GM19328 (cell line): Measurements from ENCODE around the gene GNB1.
"Not testable (repeated sequence)": the region's sequence is repeated elsewhere in the genome, so short reads cannot be mapped to it uniquely, and the experiment has no call there.

Experiments
- ATAC-seq: cut with Tn5 transposase; IDR thresholded peaks from one replicate; pipeline ENCODE4 v1.9.1; 2021; ENCODE audit warnings: mild to moderate bottlenecking, moderate library complexity; ENCODE audit not compliant: unreplicated experiment

Gene GNB1

DNA sequence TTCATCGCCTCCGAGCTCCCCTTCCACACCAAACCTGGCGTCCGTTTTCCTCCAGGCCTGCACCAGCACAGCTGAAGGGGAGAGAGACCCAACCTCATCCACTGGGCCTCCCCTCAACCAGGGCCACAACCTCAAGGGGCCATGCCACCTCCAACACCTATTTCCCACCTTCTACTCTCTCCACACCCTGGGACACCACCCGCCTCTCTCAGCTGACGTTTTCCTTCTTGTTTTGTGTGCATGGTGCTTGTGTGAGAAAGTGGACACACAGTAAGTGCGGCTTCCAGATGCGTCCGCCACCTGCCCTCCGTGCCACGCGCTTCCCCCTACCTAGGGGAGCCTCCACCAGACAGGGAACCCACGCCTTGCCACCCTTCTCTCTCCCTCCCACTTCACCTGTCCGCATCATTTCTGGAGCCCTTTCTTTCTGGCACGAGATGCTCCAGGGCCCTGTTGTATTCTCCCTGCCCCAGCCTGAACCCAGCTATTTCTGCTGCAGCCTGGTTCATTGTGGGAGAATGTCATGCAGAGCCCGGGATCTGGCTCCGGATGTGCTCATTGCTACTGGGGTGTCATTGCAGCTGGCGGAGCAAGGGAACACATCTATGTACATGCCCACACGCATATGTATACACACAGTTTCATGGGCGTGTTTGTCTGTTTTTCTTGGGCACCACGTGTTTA lies 1.3 kb upstream of the GNB1 start:
- ATAC-seq, result no peak

DNA sequence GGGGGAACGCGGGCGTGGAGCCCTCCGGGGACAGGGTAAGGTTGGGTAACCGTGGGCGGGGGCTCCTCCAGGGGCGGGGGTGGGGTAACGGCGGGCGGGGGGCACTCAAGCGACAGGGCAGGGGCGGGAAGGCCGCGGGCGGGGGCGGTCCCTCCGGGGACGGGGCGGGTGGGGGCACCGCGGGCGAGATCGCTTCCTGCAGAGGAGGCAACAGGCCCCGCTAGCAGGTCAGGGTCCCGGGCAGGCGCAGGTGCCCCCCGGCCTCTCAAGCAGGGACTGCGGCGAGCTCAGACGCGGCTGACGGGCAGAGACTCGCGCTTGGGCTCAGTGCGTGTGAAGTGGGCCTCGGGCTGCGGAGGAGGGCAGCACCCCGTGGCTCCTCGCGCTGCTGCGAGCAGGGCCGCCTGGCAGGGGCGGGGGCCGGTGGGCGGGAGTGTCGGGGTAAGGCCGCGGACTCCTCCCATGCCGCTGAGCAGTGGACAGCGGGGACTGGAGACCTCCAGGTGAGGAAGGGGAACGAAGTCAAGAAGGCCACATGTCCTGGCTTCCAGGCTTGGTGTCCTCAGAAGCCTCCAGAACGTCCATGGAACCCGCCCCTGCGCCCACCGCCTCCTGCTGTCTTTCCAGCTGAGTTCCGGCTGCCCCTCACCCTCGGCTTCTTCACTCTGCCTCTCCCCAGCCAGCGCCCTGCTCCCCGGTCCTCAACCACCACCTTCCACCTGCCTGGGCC lies 627 bp upstream of the GNB1 start:
- no peak for ATAC-seq

DNA sequence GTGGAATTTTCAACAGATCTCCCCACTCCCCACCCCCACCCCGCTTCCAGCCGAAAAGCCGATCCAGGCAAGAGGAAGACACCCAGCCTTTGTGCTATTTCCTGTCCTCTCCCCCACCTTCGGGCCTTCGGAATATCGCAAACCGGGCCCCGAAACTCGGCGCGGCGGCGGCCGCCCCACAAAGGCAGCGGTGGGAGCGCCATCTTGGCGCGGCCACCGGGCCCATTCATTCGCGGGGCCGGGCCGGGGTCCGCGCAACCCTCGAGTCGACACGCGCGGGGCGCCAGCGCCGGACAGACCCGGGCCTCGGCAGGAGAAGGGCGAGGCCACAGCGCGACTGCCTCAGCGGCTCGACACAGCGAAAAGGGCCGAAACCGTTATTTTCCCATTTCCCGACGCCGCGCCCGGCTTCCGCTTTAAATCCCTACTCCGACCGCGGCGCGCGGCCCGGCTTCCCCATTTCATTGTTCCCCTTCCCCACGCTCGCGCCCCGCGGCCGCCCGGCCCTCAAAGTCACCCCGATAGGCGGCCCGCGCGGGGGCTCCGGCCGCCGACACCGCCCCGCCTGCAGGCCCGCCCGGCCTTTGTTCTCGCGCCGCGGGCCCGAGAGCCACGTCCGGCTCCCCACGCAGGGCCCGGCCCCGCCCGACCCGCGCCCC lies 911 bp downstream of the GNB1 start:
- ATAC-seq, result peak; percentile 24

GRCh38 chr1:1889090-1889750 lies 1.7 kb downstream of the GNB1 start:
- no peak for ATAC-seq

GRCh38 chr1:1883890-1884289 lies 7.0 kb downstream of the GNB1 start:
- ATAC-seq, result not testable (repeated sequence)

DNA sequence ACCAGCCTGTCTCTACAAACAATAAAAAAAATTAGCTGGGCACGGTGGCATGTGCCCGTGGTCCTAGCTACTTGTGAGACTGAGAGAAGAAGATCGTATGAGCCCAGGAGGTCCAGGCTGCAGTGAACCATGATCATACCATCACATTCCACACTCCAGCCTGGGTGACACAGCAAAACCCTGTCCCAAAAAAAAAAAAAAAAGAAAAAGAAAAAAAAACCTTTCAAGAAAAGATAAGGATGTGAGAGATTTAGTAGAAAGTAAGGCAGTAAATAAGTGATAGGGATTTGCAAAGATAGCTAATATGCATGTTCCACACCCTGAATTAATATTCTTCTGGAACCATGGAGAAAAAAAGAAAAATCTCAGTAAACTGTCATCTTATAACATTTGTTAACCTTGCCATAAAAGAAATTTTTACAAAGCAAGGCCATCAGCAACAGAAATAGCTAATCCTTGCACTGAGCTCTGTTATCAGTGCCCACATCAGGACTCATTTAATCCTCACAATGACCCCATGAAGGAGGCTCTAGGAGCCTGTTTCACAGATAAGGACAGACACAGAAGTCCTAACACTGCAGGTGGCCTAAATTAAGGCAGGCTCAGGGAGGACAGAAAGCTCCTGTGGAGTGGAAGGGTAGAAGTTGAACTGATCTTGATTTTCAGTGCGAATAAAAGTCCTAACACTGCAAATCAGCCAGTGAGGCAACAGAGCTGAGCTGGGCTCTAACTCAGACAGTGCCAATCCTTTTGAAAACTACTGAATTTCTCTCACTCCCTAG lies 7.6 kb downstream of the GNB1 start:
- ATAC-seq, result no peak

DNA sequence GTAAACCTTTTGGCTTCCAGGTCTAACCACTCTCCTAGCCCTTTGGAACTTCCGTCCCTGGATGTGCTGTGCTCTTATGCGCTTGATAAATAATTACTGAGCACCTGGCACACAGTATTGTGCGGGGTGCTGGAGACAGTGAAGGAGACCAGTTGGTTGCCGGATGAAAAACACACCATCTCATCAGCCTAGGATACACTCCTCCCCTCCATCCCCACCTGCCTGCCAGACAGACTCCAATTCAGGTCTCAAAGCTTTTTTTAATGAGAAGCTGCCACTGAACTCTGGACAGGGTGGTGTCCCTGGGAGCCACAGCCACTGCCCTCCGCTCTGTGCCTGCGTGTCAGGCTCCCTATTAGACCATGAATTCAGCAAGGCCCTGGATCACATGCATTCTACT lies 9.2 kb downstream of the GNB1 start:
- no peak for ATAC-seq

DNA sequence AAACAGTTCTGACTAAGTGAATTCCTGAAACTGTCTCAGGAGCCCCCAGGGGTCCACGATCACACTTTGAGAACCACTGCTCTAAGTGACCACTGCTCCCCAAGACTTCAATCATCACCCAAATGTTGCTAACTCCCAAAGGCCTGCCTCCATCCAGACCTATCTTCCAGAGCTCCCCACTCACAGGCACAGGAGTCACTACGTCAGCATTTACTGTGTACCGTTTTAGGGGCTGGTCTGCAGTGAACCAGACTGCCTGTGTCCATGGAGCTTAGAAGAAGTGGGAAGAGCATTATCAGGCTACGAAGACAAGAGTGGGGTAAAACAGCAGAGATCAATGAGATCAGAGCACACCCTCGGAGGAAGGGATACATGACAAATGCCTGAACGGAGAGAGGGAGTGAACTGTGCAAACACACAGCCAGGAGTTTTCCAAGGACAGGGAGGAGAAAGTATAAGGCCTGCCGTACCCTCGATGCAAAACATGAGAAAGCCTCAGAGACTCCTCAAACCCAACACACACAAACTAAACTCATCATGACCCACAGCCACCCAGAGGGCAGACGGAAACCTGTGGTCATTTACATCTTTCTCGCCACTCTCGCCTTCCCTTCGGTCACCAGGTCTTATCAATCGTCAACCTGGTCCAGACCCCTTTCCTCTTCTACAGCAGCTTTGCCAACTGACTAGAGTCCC lies 10.1 kb downstream of the GNB1 start:
- no peak for ATAC-seq

DNA sequence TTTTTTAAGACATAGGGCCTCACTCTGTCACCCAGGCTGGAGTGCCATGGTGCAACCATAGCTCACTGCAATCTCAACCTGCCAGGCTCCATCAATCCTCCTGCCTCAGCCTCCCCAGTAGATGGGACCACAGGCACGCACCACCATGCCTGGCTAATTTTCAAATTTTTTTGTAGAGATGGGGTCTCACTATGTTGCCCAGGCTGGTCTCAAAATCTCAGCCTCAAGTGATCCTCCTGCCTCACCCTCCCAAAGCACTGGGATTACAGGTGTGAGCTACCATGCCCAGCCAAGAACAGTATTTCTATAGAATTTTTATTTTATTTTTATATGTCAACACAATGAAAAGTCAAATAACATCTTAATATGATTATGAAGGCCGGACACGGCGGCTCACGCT lies 10.9 kb downstream of the GNB1 start:
- no peak for ATAC-seq

GRCh38 chr1:1877865-1878436 lies 12.9 kb downstream of the GNB1 start:
- ATAC-seq, result no peak

DNA sequence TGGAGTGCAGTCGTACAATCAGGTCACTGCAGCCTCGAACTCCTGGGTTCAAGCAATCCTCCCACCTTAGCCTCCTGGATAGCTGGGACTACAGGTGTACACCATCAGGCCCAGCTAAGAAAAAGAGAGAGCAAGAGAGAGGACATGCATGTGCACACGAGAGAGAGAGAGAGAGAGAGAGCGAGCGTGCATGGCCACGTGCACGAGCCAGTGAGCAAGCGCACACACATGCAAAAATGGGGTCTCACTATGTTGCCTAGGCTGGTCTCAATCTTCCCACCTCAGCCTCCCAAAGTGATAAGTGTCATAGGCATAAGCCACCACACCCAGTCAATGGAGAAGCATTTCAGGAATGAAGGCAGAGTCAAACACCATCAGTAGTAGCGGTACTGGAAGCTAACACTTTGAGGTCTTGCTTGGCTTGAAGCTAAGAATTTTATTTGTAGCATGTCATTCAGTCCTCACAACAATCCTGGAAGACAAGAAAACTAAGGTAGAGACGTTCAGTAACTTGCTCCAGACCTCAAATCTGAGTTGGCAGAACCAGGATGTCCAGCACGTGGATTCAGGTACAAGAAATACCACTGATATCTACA lies 14.5 kb downstream of the GNB1 start:
- no peak for ATAC-seq

DNA sequence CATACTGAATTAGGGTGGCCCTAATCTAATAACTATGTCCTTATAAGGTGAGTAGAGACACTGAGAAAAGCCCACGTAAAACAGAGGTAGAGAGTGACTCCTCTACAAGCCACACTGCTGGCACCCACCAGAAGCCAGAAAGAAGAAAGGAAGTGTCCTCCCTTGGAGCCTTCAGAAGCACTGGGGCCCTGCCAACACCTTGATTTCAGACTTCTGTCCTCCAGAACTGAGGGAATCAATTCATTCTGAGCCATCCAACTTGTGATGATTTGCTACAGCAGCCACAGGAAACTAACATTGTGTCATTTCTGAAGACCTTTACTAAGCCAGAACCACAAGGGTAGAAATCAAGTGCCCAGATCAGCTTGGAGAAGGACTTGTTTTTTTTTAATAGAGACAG lies 15.0 kb downstream of the GNB1 start:
- ATAC-seq, result no peak

GRCh38 chr1:1874901-1875300 lies 16.0 kb downstream of the GNB1 start:
- no peak for ATAC-seq

DNA sequence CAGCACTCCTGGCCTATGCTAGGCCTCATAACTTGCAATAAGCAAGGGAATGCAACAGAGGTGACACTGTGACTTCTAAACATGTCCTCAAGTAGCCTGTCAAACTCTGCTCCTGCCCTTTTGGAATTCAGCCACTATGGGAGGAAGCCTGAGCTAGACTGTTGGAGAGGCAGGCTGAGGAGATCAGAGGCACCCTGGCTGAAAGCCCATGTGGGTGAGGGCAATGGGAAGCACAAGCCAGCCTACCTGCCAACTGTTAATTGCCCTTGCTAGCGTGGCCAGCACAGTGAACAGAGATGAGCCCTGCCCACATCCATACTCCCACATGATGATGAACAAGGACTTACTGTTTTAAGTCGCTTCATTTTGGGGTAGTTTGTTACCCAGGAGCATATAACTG lies 17.7 kb downstream of the GNB1 start:
- ATAC-seq, result no peak

GRCh38 chr1:1872329-1872994 lies 18.4 kb downstream of the GNB1 start:
- no peak for ATAC-seq

DNA sequence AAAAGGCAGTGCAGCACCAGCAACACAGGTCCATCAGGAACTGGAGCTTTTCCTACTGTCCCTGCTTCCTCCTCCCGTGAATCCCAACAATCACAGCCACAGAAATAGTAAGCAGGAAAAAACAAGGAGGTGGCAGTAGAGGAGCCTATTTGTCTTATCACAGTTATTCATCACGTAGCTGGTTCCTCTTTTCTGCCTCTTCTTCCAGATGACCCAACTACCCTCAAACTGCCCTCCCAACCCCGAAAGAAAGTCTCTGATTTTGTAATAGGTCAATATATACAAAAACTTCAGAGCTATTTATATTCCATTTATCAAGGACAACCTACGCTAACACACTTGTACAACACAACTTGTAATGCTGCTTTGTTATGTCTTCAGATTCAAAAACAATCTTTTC lies 21.4 kb downstream of the GNB1 start:
- no peak for ATAC-seq

DNA sequence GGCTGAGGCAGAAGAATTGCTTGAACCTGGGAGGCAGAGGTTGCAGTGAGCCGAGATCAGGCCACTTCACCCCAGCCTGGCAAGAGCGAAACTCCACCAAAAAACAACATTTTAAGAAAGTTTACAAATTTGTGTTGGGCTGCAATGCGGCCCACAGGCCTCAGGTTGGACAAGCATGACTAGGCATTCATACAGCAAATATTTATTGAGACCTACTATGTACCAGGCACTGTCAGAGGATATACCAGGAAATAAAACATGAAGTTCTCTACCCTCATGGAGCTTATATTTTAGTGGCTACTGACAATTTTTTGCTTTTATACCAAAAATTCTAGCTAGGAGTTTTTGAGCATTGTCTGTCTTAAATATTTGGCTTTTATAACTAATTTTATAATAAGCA lies 23.7 kb downstream of the GNB1 start:
- ATAC-seq, result no peak

DNA sequence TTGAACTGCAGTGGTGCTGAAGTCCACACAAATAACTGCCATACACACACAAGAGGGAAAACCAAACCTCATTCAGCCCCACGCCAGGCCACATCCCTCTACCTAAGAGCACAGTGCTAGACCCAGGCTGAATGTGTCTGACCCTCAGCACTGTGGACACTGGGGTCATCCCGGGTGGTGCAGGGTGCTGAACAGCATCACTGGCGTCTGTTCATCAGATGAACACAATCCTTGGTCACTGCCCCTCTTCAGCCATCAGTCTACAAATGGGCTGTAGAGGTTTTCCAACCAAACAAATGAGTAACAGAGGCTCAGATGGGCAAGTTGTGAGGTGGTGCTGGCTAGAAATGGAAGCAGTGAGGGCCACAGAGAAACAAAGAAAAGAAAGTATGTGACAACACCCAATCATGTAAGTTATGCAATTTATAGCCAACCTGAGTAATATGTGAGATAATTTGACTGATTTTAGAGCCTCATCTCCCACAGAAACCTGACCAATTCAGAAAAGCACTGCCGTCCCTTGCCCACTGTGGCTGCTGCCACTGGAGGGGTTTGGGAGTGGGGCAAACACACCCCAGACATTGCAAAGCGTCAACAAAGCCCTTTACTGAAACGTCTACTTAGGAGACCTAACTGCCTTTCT lies 27.9 kb downstream of the GNB1 start:
- no peak for ATAC-seq
